NCI-H460 (cell line): ENCODE data around the gene ABCC1. TPM values are rescaled to one million over a fixed set of nuclear protein-coding genes. Genes with fewer than 3 reads are reported as not detected.

Experiments used
- DNase-seq: peaks from one replicate; pipeline ENCODE4 v3.0.0-alpha.2; 2016; ENCODE audit warnings: low read depth; ENCODE audit errors: extremely low read depth
- total RNA-seq: library from RNA; depleted of rRNA; stranded (reverse); fragments of >200 nt; shearing (Covaris generic); gene quantifications from 2 replicates; pipeline ENCODE4 v1.2.3, GENCODE V29; 2014

Gene ABCC1
- total RNA-seq, 1 experiment from 2014 or later = 27.7 TPM

DNA sequence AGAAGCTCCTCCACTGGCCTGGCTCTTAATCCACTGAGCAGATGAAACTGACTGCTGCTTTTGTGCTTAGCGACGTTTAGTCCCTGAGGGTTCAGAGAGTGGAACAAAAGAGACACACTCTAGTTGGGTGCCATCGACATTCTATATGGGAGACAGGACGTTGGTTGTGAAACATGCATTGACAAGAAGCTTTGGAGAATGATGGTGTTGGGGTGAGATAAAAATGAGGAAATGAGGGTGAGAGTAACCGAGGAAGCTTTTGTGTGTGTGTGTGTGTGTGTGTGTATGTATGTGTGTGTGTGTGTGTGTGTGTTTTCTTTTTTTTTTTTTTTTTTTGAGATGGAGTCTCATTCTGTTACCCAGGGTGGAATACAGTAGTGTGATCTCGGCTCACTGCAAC lies 89.5 kb downstream of the ABCC1 start:
- no peak for DNase-seq

DNA sequence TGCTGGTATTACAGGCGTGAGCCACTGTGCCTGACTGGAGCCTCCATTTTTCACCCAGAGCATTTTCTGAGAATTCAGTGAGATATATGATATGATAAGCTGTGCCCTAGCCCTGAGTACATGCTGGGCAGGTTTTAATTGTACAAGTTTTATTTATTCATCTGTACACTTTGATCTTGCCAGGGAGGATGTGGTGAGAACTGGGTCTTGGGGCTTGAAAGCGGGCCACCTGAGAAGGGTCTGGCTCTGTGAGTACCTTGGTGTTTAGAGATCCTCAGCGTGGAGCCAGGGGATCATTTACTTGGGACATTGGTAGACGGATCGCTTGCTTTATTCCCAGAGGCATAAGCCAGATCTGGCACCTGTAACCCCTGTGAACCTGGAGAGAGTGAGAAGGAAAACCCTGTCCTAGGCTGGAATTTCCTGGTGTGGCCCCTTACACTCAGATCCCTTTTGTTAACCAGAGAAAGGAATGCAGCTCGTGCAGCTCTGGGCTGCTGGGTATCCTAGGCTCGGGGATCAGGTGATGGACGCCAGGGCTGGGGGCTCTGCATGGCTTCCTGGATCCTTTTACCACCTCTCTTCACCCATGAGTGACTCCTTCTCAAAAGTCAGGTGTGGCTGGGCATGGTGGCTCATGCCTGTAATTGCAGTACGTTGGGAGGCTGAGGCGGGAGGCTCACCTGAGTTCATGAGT lies 91.9 kb downstream of the ABCC1 start:
- no peak for DNase-seq

DNA sequence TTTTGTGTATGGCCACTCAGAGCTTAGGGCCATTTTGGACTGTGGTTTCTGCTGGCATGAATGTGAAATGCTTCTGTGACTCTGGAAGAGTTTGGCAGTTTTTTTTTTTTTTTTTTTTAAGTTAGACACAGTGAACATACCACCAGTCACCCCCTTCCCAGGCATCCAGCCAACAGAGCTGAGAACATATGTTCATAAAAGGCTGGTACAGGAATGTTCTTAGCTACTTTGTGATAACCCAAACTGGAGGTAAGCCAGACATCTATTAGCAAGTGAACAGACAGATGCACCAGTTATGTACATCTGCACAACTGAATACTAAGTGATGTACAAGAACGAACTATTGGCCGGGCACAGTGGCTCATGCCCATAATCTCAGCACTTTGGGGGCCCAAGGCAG lies 92.7 kb downstream of the ABCC1 start:
- DNase-seq = no peak

DNA sequence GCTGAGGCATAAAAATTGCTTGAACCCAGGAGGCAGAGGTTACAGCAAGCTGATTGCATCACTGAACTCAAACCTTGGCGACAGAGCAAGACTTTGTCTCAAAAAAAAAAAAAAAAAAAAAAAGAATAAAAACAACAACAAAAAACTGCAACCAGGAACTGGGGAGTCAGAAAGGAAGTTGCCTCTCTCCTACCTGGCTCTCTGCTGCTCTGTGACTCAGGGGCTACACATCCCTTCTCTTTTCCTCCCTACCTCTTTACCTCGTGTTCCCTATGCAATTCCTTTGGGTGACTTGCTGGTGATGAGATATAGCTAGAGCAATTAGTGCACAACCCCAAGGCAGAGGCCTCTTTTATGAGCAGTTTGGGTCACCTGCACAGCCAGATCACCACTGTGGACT lies 95.9 kb downstream of the ABCC1 start:
- DNase-seq = no peak

DNA sequence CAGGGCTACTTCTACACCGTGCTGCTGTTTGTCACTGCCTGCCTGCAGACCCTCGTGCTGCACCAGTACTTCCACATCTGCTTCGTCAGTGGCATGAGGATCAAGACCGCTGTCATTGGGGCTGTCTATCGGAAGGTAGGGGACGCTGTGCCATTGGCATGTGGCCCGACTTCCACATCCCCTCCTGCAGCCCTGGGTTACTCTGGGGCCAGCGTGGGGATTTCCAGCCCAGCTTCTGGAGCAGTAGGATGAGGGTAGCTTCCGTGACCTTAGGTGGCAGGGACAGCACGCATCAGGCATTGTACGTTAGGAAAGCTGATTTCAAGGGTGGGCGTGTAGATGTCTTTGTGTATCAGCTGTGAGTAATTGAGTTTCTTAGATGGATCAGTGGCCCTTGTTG lies 96.5 kb downstream of the ABCC1 start:
- DNase-seq = no peak

DNA sequence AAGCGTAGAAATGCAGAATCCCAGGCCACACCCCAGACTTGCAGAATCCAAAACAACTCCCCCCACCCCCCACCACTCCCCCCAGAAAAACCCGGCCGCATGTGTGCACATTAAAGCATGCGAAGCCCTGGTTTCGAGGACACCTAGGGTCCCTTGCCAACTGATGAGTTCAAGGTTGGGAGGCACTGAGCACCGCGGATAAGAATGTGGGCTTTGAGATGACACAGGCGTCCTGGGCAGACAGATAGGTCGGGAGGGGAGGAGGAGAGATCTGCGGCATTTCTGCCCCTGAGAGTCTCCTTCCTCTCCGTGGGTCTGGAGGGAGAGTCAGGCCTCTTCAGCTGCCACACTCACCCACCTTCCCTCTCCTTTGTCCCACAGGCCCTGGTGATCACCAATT lies 98.3 kb downstream of the ABCC1 start:
- DNase-seq = no peak

DNA sequence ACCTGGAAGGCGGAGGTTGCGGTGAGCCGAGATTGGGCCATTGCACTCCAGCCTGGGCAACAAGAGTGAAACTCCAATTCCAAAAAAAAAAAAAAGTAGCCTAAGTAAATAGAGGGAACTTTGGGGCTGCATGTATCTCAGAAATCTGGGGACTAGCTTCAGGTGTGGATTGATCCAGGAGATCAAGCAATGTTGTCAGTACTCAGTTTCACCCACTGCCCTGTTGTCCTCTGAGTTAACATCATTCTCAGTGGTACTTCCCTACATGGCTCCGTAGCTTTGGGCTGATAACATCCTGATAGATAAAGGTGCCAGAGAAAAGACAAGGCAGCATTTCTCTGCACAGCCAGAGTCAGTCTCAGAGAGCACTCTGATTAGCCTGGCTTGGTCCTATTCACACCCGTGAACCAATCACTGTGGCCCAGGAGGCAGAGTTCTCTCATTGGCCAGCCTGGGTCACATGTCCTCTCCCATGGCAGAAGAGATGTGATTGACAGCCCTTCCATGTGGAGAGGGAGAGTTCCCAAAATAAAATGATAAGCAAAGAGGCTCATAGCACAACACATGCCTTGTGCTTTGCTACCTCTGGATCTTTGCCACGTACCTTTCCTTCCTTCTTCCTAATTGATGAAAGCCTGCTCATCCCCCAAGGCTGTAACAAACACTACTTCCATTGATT lies 99.6 kb downstream of the ABCC1 start:
- DNase-seq = no peak

DNA sequence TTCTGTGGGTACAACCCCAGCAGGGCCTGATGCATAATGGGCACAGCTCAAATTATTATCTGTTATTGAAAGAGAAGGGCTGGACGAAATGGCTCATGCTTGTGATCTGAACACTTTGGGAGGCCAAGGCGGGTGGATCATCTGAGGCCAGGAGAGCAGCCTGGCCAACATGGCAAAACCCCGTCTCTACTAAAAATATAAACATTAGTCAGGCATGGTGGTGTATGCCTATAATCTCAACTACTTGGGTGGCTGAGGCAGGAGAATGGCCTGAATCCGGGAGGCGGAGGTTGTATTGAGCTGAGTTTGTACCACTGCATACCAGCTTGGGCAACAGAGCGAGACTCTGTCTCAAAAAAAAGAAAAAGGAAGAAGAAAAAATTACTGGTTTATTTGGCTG lies 100.7 kb downstream of the ABCC1 start:
- no peak for DNase-seq

DNA sequence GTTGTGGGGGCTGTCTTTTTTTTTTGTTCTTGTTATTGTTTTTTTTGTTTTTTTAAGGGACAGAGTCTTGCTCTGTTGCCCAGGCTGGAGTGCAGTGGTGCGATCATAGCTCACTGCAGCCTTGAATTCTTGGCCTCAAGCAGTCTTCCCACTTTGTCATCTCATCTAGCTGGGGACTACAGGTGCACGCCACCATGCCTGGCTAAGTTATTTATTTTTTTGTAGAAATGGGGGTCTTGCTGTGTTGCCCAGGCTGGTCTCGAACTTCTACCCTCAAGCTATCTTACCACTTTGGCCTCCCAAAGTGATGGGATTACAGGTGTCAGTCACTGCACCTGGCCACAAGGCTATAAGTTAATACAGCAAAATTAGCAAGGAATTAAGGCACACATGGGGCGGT lies 101.7 kb downstream of the ABCC1 start:
- no peak for DNase-seq

DNA sequence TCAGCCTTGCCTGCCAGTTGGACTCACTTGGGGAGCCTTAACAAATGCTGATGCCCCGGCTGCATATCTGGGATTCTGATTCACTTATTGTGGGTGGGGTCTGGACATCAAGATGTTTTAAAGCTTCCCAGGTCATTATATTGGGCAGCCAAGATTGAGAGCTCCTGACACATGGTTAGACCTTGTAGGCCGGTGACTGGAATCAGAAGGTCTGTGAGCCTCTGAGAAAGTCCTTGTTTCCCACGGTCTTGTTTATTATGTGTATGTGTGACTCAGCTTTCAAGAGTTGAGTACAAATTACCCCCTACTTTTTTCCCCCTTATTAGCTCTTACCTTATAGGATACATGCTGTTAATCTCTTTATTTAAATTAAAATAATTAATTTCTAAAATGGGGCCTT lies 103.5 kb downstream of the ABCC1 start:
- DNase-seq = no peak

DNA sequence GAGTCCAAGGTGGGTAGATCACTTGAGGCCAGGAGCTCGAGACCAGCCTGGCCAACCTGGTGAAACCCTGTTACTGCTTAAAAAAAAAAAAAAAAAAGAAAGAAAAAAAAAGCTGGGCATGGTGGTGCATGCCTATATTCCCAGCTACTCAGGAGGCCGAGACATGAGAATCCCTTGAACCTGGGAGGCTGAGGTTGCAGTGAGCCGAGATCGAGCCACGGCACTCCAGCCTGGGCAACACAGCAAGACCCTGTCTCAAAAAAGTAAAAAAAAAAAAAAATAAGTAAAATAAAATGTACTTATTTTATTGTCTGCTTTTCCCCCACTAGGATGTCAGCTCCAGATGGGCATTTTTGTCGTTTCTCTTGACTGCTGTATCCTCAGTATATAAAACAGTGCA lies 107.7 kb downstream of the ABCC1 start:
- DNase-seq = no peak

DNA sequence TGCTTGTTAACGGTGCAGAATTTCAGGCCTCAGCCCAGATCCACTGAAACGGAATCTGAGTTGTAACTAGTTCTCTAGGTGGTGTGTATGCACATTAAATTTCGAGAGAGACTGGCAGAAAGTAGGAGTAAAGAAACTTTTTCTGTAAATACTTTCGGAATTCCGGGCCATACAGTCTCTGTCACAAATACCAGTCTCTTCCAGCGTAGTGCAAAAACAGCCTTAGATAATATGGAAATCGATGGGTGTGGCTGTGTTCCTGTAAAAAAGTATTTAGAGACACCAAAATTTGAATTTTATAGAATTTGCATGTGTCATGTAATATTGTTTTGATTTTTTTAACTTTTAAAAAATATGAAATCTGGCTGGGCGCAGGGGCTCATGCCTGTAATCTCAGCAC lies 109.7 kb downstream of the ABCC1 start:
- DNase-seq = no peak

DNA sequence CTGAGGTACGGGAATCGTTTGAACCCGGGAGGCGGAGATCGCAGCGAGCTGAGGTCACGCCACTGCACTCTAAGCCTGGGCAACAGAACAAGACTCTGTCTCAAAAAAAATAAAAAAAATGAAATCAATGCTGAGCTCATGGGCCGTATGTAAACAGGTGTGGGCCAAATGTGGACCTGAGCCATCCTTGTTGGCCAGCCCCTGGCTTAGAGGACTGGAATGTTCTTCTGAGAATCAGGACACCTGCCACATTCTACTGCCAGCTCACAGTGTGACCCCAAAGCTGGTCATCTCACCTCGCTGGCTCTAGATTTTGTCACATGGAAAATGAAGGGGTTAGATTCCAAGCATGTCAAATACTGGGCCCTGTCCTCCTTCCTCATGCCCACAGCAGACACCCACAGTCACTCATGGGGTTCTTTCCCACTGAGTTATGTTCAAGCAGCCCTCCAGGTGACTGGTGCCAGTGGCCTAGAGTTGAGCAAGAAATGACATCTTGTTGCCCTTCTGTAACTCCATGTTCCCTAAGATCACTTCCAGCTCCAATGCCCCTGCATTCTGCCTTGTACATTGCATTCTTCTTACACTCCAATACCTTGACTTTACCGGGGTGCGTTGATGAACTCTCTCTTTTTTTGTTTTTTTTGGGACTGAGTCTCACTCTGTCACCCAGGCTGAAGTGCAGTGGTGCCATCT lies 110.6 kb downstream of the ABCC1 start:
- DNase-seq = no peak

DNA sequence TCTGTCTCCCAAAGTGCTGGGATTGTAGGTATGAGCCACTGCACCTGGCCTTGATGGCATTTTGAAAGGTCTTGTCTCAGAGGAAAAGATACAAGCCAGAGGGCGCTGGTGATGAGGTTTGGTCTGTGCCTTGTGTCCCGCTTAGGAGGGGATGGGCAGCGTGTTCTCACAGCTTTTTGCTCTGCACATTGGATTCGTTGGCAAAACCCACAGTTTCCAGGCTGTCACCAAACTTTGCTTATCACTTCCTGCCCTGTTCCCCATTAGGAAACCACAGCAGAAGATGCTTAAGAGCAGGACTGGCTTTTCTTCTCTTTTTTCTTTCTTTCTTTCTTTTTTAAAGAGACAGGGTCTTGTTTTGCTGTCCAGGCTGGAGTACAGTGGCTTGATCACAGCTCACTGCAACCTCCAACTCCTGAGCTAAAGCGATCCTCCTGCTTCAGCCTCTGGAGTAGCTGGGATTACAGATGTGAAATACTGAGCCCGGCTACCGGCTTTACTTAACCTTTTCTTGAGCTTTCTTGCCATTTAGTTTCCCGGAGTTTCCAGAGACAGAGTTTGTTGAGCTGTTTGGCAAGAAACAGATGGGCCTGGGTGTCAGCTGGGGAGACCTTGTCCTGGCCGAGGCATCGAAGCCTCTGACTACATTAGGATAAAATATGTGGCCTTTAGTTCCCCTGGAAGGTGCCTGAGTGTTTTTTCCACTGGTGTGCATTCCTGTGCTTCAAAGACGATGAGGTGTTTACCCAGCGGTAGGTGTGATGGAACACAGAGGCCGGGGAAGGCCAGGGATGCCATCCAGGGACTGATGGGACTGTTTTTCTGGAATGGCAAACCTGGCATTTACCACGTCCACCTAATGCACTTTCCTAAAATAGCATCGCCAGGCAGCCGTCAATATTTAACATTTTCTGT lies 112.9 kb downstream of the ABCC1 start:
- no peak for DNase-seq

DNA sequence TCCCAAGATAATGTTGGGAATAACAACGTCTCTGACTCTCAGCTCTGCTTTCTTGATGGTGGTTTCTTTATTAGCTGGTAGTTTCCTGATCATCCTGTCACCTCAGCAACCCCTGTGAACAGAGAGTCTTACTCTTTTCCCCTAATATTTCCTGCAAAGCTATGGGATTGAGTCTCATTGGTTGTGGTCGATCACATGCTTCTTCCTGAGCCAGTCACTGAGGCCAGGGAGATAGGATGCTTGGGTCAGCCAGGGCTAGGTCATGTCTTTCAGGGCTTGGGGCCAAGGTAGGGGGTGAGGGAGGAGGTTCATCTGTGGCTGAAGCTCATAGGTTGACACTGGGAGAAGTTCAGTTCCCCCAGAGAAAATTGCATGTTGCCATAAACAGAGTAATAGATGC lies 114.3 kb downstream of the ABCC1 start:
- no peak for DNase-seq

DNA sequence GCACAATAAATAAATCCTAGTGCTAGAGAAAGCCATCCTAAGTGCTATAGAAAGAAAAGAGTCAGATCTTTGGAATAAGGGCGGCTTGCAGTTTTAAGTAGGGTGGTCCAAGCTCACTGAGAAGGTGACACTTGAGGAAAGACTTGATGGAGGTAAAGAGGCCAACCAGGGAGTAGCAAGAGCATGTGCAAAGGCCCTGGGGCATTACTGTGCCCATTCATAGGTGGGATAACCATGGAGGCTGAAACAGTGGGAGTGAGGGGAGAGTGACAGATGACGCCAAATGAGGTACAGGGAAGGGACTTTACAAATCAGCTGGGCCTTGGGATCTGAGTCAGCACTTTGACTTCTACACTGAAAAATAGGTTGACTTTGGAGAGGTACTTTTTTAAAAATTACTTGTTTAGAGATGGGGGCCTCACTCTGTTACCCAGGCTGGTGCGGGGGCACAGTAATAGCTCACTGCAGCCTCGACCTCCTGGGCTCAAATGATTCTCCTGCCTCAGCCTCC lies 115.5 kb downstream of the ABCC1 start:
- DNase-seq = no peak

DNA sequence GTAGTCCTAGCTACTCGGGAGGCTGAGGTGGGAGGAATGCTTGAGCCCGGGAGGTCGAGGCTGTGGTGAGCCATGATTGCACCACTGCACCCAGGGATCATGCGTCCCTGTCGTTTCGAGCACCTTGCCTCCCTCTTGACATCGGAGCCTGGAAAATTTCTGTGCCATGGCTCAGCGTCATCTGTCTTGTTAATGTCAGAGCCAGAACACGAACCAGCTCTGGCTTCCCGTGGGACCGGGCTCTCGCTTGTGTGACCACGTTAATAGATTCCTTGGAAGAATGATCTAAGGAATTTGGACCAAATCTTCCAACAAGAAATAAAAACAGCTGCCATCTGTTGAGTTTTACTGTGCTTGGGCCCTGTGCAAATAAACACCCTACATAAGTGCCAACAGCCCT lies 117.7 kb downstream of the ABCC1 start:
- no peak for DNase-seq

DNA sequence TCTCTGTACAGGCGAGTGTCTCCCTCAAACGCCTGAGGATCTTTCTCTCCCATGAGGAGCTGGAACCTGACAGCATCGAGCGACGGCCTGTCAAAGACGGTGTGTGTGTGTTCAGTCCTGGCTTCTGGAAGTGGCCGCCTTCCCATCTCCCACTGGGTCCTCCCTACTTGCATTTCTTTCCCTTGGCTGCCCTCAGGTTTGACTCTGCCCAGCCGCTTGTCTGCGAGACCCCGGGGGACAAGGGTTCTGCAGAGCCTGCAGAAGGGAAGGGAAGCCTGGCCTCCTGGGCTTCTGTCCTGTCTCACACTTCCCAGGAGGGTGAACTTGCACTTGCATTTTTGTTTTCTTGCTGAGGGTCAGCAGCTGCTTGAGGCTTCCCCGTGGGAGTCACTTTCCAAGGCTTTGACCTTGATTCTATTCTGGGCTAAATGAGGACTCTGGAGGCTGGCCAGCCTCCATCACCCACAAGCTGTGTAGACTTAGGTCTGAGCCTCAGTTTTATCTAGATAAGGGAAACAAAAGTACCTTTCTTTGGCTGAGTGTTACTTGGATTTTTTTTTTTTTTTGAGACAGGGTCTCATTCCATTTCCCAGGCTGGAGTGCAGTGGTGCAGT lies 122.3 kb downstream of the ABCC1 start:
- DNase-seq = no peak

DNA sequence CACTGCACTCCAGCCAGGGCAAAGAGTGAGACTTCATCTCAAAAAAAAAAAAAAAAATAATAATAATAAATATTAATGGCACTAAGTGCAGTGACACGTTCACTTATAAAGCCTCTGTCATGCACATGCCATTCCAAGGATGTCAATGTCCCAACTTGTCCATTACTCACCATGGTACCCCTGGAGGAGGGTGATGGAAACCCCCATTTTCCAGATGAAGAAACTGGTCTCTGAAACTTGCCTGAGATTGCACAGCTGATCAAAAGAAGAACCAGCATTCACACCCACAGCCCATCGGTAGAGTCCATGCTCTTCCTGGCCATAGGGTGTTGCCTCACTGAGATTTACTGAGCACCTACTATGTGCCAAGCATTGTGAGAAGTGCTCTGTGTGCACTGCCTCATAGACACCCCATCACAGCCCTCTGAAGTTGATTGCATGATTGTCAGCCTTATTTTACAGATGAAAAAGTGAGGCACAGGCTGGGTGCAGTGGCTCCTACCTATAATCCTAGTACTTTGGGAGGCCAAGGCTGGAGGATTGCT lies 123.7 kb downstream of the ABCC1 start:
- DNase-seq = no peak
